H9 (cell line): ENCODE data around the gene DARS1. TPM values are rescaled to one million over a fixed set of nuclear protein-coding genes. Genes with fewer than 3 reads are reported as not detected.

Experiments
- DNase-seq: peaks from one replicate; pipeline ENCODE4 v3.0.0-alpha.2; 2017
- H2AFZ ChIP-seq: one replicate; pipeline ENCODE4 v1.6.1; 2013; ENCODE audit warnings: mild to moderate bottlenecking, low read length, control low read depth, moderate library complexity
- H2AK5ac ChIP-seq: 2 replicates; pipeline ENCODE4 v1.6.1; 2013; ENCODE audit warnings: low read length, control low read depth, mixed read lengths; ENCODE audit not compliant: insufficient read length
- H2BK120ac ChIP-seq: one replicate; pipeline ENCODE4 v1.6.1; 2013; ENCODE audit warnings: low read depth, mild to moderate bottlenecking, low read length, control low read depth, inconsistent platforms; ENCODE audit not compliant: poor library complexity, severe bottlenecking
- H2BK12ac ChIP-seq: 2 replicates; pipeline ENCODE4 v1.6.1; 2013; ENCODE audit warnings: low read length, control low read depth, mixed read lengths, low read depth; ENCODE audit not compliant: insufficient read length
- H2BK15ac ChIP-seq: 2 replicates; pipeline ENCODE4 v1.6.1; 2013; ENCODE audit warnings: low read depth, low read length, control low read depth
- H2BK20ac ChIP-seq: one replicate; pipeline ENCODE4 v1.6.1; 2013; ENCODE audit warnings: low read depth, mild to moderate bottlenecking, low read length, control low read depth, inconsistent platforms; ENCODE audit not compliant: poor library complexity, severe bottlenecking
- H2BK5ac ChIP-seq: 2 replicates; pipeline ENCODE4 v1.6.1; 2013; ENCODE audit warnings: low read length, control low read depth, mixed read lengths; ENCODE audit not compliant: insufficient read length
- H3K14ac ChIP-seq: 2 replicates; pipeline ENCODE4 v1.6.1; 2013; ENCODE audit warnings: low read length, control low read depth; ENCODE audit not compliant: insufficient read depth
- H3K18ac ChIP-seq: 2 replicates; pipeline ENCODE4 v1.6.1; 2013; ENCODE audit warnings: low read depth, mild to moderate bottlenecking, mixed read lengths, low read length, control low read depth; ENCODE audit not compliant: insufficient read length
- H3K23ac ChIP-seq: 2 replicates; pipeline ENCODE4 v1.6.1; 2013; ENCODE audit warnings: low read length, control low read depth, mixed read lengths, low read depth; ENCODE audit not compliant: insufficient read length
- H3K23me2 ChIP-seq: 2 replicates; pipeline ENCODE4 v1.6.1; 2013; ENCODE audit warnings: low read depth, mild to moderate bottlenecking, mixed read lengths, low read length, control low read depth; ENCODE audit not compliant: insufficient read length, poor library complexity, severe bottlenecking
- H3K27ac ChIP-seq: 2 replicates; pipeline ENCODE4 v1.5.1; 2013; ENCODE audit warnings: low read length, control low read depth, mixed read lengths, low read depth; ENCODE audit not compliant: insufficient read length
- H3K27me3 ChIP-seq: 2 replicates; pipeline ENCODE4 v1.6.1; 2013; ENCODE audit warnings: low read length, control low read depth, inconsistent platforms; ENCODE audit not compliant: insufficient read depth
- H3K4ac ChIP-seq: 2 replicates; pipeline ENCODE4 v1.6.1; 2013; ENCODE audit warnings: low read depth, mild to moderate bottlenecking, control low read depth, inconsistent platforms, low read length, moderate library complexity
- H3K4me1 ChIP-seq: 2 replicates; pipeline ENCODE4 v1.6.1; 2013; ENCODE audit warnings: low read length, control low read depth, inconsistent platforms; ENCODE audit not compliant: insufficient read depth
- H3K4me2 ChIP-seq: 2 replicates; pipeline ENCODE4 v1.6.1; 2013; ENCODE audit warnings: low read length, control low read depth, mixed read lengths; ENCODE audit not compliant: insufficient read length, insufficient read depth
- H3K56ac ChIP-seq: 2 replicates; pipeline ENCODE4 v1.6.1; 2013; ENCODE audit warnings: low read depth, mild to moderate bottlenecking, mixed read lengths, low read length, control low read depth; ENCODE audit not compliant: insufficient read length
- H3K79me1 ChIP-seq: 2 replicates; pipeline ENCODE4 v1.6.1; 2013; ENCODE audit warnings: low read depth, mild to moderate bottlenecking, moderate library complexity, low read length, control low read depth, inconsistent platforms; ENCODE audit not compliant: insufficient read depth, poor library complexity, severe bottlenecking
- H3K79me2 ChIP-seq: 2 replicates; pipeline ENCODE4 v1.6.1; 2013; ENCODE audit warnings: low read length, control low read depth, inconsistent platforms; ENCODE audit not compliant: insufficient read depth
- H3K9ac ChIP-seq: 2 replicates; pipeline ENCODE4 v1.6.1; 2013; ENCODE audit warnings: low read length, control low read depth, mixed read lengths; ENCODE audit not compliant: insufficient read length; ENCODE audit errors: extremely low read depth
- H3K9me3 ChIP-seq: one replicate; pipeline ENCODE4 v1.6.1; 2013; ENCODE audit warnings: low read depth, low read length, inconsistent platforms; ENCODE audit not compliant: control insufficient read depth
- H3T11ph ChIP-seq: one replicate; pipeline ENCODE4 v1.6.1; 2013; ENCODE audit warnings: mild to moderate bottlenecking, low read length, control low read depth, inconsistent platforms
- H4K20me1 ChIP-seq: one replicate; pipeline ENCODE4 v1.6.1; 2013; ENCODE audit not compliant: control insufficient read depth, insufficient read length, insufficient read depth
- H4K5ac ChIP-seq: 2 replicates; pipeline ENCODE4 v1.6.1; 2013; ENCODE audit warnings: low read depth, mild to moderate bottlenecking, mixed read lengths, low read length, control low read depth; ENCODE audit not compliant: insufficient read length
- H4K8ac ChIP-seq: replicated peaks from 2 replicates; pipeline ENCODE4 v1.6.1; 2013; ENCODE audit warnings: low read length, control low read depth, mixed read lengths, low read depth; ENCODE audit not compliant: insufficient read length
- H4K91ac ChIP-seq: 2 replicates; pipeline ENCODE4 v1.6.1; 2013; ENCODE audit warnings: low read depth, mild to moderate bottlenecking, moderate library complexity, mixed read lengths, low read length, control low read depth; ENCODE audit not compliant: insufficient read length
- H3K27ac Mint-ChIP-seq, 3 experiments: 2 replicates in 2 of 3; 3 replicates in 1 of 3; pipeline ENCODE4 v1.8.0; 2020 to 2021; ENCODE audit warnings: mixed read lengths in 3 of 3, mild to moderate bottlenecking in 1 of 3, moderate library complexity in 1 of 3
- H3K27me3 Mint-ChIP-seq: 2 replicates; pipeline ENCODE4 v1.8.0; 2021; ENCODE audit warnings: low read depth, mild to moderate bottlenecking, moderate library complexity, mixed read lengths
- H3K36me3 Mint-ChIP-seq, 3 experiments: 2 replicates in 2 of 3; 3 replicates in 1 of 3; pipeline ENCODE4 v1.8.0; 2020 to 2021; ENCODE audit warnings: low read depth in 3 of 3, mixed read lengths in 3 of 3; ENCODE audit not compliant: insufficient read depth in 1 of 3
- H3K4me1 Mint-ChIP-seq, 2 experiments: 2 replicates each; pipeline ENCODE4 v1.8.0; 2020; ENCODE audit warnings: mixed read lengths in 2 of 2
- H3K4me3 Mint-ChIP-seq, 2 experiments: 2 replicates in 1 of 2; 3 replicates in 1 of 2; pipeline ENCODE4 v1.8.0; 2020 to 2021; ENCODE audit warnings: mild to moderate bottlenecking in 2 of 2, mixed read lengths in 2 of 2, moderate library complexity in 1 of 2
- H3K9me3 Mint-ChIP-seq, 2 experiments: 2 replicates in 1 of 2; 3 replicates in 1 of 2; pipeline ENCODE4 v1.8.0; 2020; ENCODE audit warnings: mild to moderate bottlenecking in 2 of 2, mixed read lengths in 2 of 2, moderate library complexity in 1 of 2
- WGBS: extraction: QIAGEN DNeasy Blood & Tissue Kit; methylation state at CpG from one replicate; pipeline ENCODE4 v1.1.7; 2013; ENCODE audit warnings: missing lambda C conversion rate, low lambda C conversion rate, mixed read lengths; ENCODE audit not compliant: insufficient read length; ENCODE audit errors: extremely low coverage; 5-methylcytosine and 5-hydroxymethylcytosine counted together
- total RNA-seq: library from RNA; stranded (reverse); gene quantifications from 2 replicates; pipeline ENCODE4 v1.2.1, GENCODE V29; 2021
- TF ChIP-seq, protein P1 (sequence below): fragments of 200-600 bp; sonication (generic); conservative IDR thresholded peaks from 3 replicates; pipeline ENCODE4 v1.8.0; 2021; ENCODE audit warnings: antibody characterized with exemption, mild to moderate bottlenecking

DARS1 gene
- total RNA-seq, 1 experiment from 2014 or later: 117 TPM

DNA sequence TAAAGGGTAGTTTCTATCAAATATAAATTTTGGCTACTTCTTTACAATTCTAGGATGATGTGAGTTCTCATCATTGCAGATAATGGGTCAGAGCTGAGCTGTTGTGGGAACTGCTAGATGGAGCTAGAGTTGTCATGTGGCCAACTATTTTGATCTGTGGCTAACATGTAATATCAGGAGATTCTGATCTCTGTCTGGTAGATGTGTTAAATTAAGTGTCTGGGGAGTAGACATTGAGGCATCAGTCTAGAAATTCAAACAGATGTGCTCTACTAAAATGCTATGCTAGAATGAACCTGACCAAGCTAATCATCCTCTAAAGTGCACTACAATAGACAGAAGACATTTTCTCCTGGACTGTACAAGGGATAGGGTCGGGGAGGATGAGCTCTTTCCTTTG, 30.3 kb upstream of the DARS1 start:
- H3K79me1 ChIP-seq: no peaks in the 10 kb centered on the region
- Mint-ChIP-seq H3K36me3 (no peaks in the 10 kb centered on the region), H3K4me3 (no peak overlapping the region), H3K27ac (no peak overlapping the region), H3K9me3 (no peaks in the 10 kb centered on the region), H3K4me1 (peaks cover 16 to 18% of the 10 kb centered on the region in 2 experiments), H3K27me3 (no peaks in the 10 kb centered on the region)
- no peak overlapping the region for H2AK5ac ChIP-seq
- no peaks in the 10 kb centered on the region for H3K79me2 ChIP-seq
- WGBS: no CpG with 5 or more reads among the region's 1 CpG
- H3K27me3 ChIP-seq: no peaks in the 10 kb centered on the region; the same call in 1 of the 2 replicates
- H3K4ac ChIP-seq: no peak overlapping the region
- TF ChIP-seq, protein P1, sequence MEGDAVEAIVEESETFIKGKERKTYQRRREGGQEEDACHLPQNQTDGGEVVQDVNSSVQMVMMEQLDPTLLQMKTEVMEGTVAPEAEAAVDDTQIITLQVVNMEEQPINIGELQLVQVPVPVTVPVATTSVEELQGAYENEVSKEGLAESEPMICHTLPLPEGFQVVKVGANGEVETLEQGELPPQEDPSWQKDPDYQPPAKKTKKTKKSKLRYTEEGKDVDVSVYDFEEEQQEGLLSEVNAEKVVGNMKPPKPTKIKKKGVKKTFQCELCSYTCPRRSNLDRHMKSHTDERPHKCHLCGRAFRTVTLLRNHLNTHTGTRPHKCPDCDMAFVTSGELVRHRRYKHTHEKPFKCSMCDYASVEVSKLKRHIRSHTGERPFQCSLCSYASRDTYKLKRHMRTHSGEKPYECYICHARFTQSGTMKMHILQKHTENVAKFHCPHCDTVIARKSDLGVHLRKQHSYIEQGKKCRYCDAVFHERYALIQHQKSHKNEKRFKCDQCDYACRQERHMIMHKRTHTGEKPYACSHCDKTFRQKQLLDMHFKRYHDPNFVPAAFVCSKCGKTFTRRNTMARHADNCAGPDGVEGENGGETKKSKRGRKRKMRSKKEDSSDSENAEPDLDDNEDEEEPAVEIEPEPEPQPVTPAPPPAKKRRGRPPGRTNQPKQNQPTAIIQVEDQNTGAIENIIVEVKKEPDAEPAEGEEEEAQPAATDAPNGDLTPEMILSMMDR: no peak
- H3K14ac ChIP-seq: no peak overlapping the region
- no peaks in the 10 kb centered on the region for H3K23me2 ChIP-seq
- H3K9me3 ChIP-seq: no peaks in the 10 kb centered on the region
- no peak overlapping the region for H4K8ac ChIP-seq
- H2BK15ac ChIP-seq: no peak overlapping the region
- H3K27ac ChIP-seq: no peak overlapping the region
- H2BK12ac ChIP-seq: no peak overlapping the region
- H2AFZ ChIP-seq: no peak overlapping the region
- no peak overlapping the region for H3K56ac ChIP-seq
- H2BK5ac ChIP-seq: no peak overlapping the region
- H3K23ac ChIP-seq: no peak overlapping the region
- no peak for DNase-seq
- H4K20me1 ChIP-seq: no peaks in the 10 kb centered on the region
- no peak overlapping the region for H3K4me2 ChIP-seq
- H3K4me1 ChIP-seq: peaks cover 4% of the 10 kb centered on the region; the same call in 1 of the 2 replicates
- no peak overlapping the region for H4K91ac ChIP-seq
- no peak overlapping the region for H3T11ph ChIP-seq
- H2BK20ac ChIP-seq: no peak overlapping the region
- H2BK120ac ChIP-seq: no peak overlapping the region
- no peak overlapping the region for H3K18ac ChIP-seq
- H4K5ac ChIP-seq: no peak overlapping the region
- no peak overlapping the region for H3K9ac ChIP-seq
